ENCODE measurements around the gene CORO6.

CORO6 gene

DNA sequence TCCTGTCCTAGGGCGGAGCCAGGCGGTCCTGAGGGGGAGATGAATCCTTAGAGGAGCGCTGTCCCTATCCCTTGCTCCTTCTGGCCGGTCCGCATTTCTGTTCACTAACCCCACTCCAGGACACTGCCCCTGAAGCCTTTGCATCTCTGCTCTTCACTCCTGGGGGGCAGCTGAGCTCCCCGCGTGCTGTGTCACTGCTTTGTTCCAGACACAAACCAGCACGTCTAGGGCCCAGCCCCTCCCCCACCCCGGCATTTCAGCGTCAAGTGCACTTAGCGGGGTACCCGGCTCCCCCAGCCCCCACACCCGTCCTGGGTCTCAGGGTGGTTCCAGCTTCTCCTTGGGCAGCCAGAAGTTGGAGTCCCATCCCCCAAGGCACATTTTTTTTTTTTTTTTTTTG is 8.9 kb downstream of the CORO6 start:
- DNase-seq (ENCODE audit: extremely low read depth in 1 of 2, low read depth in 1 of 2) = no peak

DNA sequence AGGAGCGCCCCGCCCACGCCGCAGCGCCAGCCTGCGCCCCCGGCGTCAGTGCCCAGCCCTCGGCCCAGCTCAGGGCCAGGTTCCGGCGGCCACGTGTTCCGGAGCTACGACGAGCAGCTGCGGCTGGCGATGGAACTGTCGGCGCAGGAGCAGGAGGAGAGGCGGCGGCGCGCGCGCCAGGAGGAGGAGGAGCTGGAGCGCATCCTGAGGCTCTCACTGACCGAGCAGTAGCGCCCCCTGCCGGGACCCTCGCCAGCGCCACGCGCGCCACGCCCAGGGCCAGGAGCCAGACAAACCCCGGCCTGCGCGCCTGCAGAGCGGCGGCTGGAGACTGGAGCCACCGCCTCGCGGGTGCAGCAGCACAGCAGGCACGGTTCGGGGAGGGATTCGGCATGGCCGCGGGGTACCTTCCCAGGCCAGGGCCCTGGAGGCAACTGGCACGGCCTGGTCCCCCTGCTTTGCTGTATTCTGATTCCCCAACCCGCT is 9.3 kb downstream of the CORO6 start:
- peak; percentile 79 to 92 for DNase-seq (ENCODE audit: extremely low read depth in 1 of 2, low read depth in 1 of 2)

- no peak for DNase-seq (ENCODE audit: extremely low read depth in 1 of 2, low read depth in 1 of 2)
Observed at GRCh38 chr17:29612404-29613280, 10.1 kb downstream of the CORO6 start.

- DNase-seq (ENCODE audit: extremely low read depth in 1 of 2, low read depth in 1 of 2) = no peak
Observed at GRCh38 chr17:29612094-29612403, 10.7 kb downstream of the CORO6 start.

GRCh38 chr17:29611351-29612093 is 11.2 kb downstream of the CORO6 start:
- DNase-seq (ENCODE audit: extremely low read depth in 1 of 2, low read depth in 1 of 2) = no peak

DNA sequence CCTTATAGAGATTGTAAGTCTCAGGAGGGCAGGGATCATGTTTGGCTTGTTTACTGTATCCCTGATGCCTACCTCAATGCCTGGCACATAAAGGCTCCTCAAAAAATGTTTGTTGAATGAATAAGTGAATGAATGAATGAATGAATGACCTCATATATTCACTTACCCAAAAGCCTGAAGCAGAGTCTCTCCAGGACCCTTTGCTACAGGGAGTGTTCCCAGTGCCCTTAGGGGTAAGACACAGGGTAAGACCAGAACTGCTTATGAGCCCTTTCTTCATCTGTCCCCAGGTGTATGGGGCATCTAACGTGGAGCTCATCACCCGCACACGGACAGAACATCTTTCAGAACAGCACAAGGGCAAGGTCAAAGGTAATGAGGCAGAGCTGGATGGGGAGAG is 12.3 kb downstream of the CORO6 start:
- no peak for DNase-seq (ENCODE audit: extremely low read depth in 1 of 2, low read depth in 1 of 2)

GRCh38 chr17:29608986-29609385 is 13.7 kb downstream of the CORO6 start:
- no peak for DNase-seq (ENCODE audit: extremely low read depth in 1 of 2, low read depth in 1 of 2)

GRCh38 chr17:29607557-29608195 is 15.0 kb downstream of the CORO6 start:
- no peak for DNase-seq (ENCODE audit: extremely low read depth in 1 of 2, low read depth in 1 of 2)

- DNase-seq (ENCODE audit: extremely low read depth in 1 of 2, low read depth in 1 of 2) = no peak
Observed at GRCh38 chr17:29603109-29603674, 19.5 kb downstream of the CORO6 start.

- DNase-seq (ENCODE audit: extremely low read depth in 1 of 2, low read depth in 1 of 2) = no peak
Observed at GRCh38 chr17:29597361-29598172, 25.1 kb downstream of the CORO6 start.

DNA sequence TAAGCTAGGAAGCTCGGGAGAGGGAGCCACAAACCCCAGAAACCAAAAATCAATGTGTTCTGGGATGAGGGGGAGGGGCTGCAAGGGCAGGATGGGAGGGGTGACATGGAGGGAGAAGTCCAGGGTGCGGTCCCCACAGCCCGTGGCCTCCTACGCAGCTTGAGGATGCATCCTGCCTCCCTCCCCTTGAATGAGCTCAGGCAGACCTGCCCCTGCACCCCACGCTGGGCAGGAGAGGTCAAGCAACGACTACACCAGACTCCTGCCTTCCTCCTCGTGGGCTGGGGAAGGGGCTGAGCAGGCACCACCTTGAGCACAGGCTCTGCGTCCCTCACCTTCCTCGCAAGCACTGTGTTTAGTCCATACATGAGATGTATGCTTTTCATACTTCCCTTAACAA is 25.9 kb downstream of the CORO6 start:
- DNase-seq (ENCODE audit: extremely low read depth in 1 of 2, low read depth in 1 of 2) = no peak

DNA sequence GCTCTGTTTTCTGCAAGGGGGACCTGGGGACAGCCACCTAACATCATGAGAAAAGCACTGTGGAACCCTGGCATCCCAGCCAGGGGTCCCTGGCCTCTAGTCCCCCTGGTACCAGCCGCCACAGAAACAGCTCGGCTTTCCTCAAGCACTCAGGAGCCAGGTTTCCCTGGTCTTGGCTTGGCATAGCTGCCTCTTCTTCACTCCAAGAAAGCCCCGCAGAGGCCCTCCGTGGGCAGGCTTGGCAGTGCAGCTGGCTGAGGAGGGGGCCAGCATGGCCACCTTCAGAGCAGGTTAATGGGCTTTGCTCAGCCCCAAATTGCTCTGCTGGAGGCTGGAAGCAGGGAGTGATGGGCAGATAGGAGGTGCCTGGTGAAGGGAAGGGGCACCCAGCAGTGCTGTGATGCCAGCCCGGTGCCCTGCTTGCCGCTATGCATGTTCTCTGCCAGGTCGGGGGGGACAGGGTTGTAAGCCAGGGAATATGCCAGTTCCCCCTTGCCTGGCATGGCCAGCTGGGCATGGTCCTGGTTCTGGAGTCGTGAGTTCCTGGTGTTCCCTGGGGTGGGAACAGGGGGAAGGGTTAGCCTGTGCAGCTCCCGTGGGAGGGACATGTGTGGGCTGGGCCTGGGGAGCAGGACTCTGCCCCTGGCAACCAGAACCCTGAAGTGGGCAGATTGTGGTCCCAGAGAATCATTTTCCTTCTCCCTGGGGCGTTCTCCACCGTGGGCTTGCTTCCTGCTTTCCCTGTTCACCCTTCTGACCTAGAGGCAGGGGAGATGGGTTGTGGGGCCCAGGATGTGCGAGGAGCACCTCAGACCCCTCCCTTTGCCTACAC is 26.6 kb downstream of the CORO6 start:
- no peak for DNase-seq (ENCODE audit: extremely low read depth in 1 of 2, low read depth in 1 of 2)

DNA sequence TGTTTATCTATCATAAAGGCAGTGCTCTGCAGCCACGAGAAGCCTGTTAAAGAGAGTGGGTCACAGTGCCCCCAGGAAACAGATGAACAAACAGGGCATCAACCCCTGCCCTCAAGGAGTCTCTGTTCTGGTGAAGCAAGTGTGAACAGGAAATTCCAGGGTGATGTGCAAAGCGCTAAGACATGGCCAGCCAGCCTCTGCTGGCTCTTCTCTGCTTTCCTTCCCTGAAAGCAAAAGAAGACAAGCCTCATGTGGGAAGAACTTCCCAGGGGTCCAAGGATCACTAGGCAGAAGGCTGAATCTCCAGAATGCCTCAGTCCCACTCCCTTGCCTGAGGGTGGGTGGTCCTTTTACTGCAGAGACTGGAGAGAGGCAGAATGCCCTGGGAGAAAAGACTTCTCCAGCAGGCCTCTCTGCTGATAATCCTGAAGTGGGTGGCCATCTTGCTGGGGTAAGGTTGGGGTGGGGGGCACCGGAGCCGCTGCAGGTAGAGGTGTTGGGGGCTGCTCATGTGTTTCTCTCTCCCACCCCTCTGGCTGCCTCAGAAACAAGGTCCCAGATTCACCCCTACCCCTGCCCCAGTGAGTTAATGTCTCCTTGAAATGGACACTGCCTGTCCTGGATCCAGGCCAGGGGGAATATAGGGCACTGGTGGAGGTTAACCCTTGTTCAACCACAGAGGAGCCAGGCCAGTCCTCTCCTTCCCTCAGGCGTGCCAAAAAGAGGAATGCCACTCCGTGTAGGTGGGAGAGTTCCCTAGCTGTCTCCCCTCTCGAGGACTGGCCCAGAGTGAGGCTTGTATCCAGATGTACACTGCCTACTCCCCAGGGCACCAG is 27.4 kb downstream of the CORO6 start:
- no peak for DNase-seq (ENCODE audit: extremely low read depth in 1 of 2, low read depth in 1 of 2)

- no peak for DNase-seq (ENCODE audit: extremely low read depth in 1 of 2, low read depth in 1 of 2)
Observed at GRCh38 chr17:29594519-29595090, 28.1 kb downstream of the CORO6 start.

- DNase-seq (ENCODE audit: extremely low read depth in 1 of 2, low read depth in 1 of 2) = no peak
Observed at GRCh38 chr17:29593591-29594518, 28.9 kb downstream of the CORO6 start.

- DNase-seq (ENCODE audit: extremely low read depth in 1 of 2, low read depth in 1 of 2) = no peak
Observed at GRCh38 chr17:29592850-29593551, 29.7 kb downstream of the CORO6 start, which contains the start of gene ANKRD13B. TSS of gene ANKRD13B (plus strand) at chr17:29593132. CDS start at chr17:29593622, 490 bp downstream.
